ENCODE results near the gene BABAM2. TPM values are rescaled to one million over a fixed set of nuclear protein-coding genes. Genes with fewer than 3 reads are reported as not detected.

The BABAM2 gene
- total RNA-seq, 2 experiments from 2014 or later, result 19.7 to 33.2 TPM

DNA sequence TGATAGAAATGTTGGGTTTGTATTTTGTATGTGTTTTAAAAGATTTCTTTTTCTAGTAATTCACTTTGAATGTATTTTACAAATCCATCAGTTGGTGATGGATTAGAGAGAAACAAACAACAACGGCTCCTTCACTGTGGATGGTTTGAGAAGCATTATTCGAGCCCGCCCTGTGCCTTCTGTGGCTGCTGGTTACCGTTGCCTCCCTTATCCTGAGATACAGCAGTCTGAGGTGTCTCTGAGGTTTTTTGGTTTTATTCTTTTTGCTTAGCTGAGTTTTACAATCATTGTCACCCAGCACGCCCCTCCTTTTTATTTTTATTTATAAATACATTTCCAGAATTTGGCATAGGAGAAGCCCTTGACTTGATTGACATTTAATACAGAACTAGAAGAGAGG lies 168.3 kb downstream of the BABAM2 start:
- ChIA-PET CTCF (ENCODE audit: unreplicated experiment) (no interaction called here), POLR2A (no interaction called here)
- Histone ChIP-seq H3K9me2 (ENCODE audit: insufficient read depth, low read length) (no peaks in the 10 kb centered on the region), H3K36me3 (ENCODE audit: insufficient read depth, low read length) (no peaks in the 10 kb centered on the region), H3K79me2 (ENCODE audit: insufficient read depth, low read depth, low read length) (no peaks in the 10 kb centered on the region), H3K4me3 (ENCODE audit: low read depth, low read length, poor library complexity, severe bottlenecking) (no peak overlapping the region), H2AFZ (ENCODE audit: low read length) (no peak overlapping the region), H4K20me1 (ENCODE audit: insufficient read depth, low read length) (no peaks in the 10 kb centered on the region), H3K4me2 (ENCODE audit: low read length) (no peak overlapping the region), H3K9me3 (ENCODE audit: low read length) (no peaks in the 10 kb centered on the region), H3K27ac (ENCODE audit: low read depth, low read length, poor library complexity, severe bottlenecking) (no peak overlapping the region), H3K4me1 (ENCODE audit: insufficient read depth, low read length, poor library complexity, severe bottlenecking) (no peaks in the 10 kb centered on the region)
- intact Hi-C loops (cut with micrococcal nuclease; ENCODE audit: unreplicated experiment), result no loop called here
- DNase-seq (ENCODE audit: low spot score), result no peak
- BruUV-seq (replicated peaks), result no TSS peak
- no peak for TF ChIP-seq EZH2phosphoT487 (IDR thresholded peaks at IDR 0.05; ENCODE audit: borderline replicate concordance, low read depth, low read length)
- TF ChIP-seq, protein P1, sequence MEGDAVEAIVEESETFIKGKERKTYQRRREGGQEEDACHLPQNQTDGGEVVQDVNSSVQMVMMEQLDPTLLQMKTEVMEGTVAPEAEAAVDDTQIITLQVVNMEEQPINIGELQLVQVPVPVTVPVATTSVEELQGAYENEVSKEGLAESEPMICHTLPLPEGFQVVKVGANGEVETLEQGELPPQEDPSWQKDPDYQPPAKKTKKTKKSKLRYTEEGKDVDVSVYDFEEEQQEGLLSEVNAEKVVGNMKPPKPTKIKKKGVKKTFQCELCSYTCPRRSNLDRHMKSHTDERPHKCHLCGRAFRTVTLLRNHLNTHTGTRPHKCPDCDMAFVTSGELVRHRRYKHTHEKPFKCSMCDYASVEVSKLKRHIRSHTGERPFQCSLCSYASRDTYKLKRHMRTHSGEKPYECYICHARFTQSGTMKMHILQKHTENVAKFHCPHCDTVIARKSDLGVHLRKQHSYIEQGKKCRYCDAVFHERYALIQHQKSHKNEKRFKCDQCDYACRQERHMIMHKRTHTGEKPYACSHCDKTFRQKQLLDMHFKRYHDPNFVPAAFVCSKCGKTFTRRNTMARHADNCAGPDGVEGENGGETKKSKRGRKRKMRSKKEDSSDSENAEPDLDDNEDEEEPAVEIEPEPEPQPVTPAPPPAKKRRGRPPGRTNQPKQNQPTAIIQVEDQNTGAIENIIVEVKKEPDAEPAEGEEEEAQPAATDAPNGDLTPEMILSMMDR (conservative IDR thresholded peaks at IDR 0.05; ENCODE audit: low read length), result no peak

DNA sequence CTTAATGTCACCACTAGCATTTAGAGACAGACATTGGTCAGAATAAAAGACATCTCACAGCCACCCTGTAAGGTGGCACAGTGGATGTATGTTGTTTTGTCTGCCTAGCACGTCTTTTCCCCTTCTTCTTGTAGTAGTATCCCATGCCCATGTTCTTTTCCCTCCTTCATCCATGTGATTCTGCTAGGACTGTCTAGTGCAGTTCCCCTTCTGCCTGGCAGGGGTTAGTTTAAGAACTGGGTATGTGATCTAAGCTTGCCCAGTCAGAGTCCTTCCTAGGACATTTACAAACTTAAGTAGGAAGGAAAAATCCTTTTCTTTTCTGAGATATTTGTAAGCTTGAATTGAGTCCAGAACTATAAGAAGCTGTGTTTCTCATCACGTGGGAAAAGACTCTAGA lies 172.3 kb downstream of the BABAM2 start:
- TF ChIP-seq, protein P1 (conservative IDR thresholded peaks at IDR 0.05; ENCODE audit: low read length), result no peak
- no peak for TF ChIP-seq EZH2phosphoT487 (IDR thresholded peaks at IDR 0.05; ENCODE audit: borderline replicate concordance, low read depth, low read length)
- DNase-seq (ENCODE audit: low spot score), result no peak
- H3K79me2 ChIP-seq (ENCODE audit: insufficient read depth, low read depth, low read length), result no peaks in the 10 kb centered on the region
- no peaks in the 10 kb centered on the region for H3K36me3 ChIP-seq (ENCODE audit: insufficient read depth, low read length)
- no peaks in the 10 kb centered on the region for H3K9me3 ChIP-seq (ENCODE audit: low read length)
- no peaks in the 10 kb centered on the region for H4K20me1 ChIP-seq (ENCODE audit: insufficient read depth, low read length)
- intact Hi-C loops (cut with micrococcal nuclease; ENCODE audit: unreplicated experiment), result no loop called here
- H3K9me2 ChIP-seq (ENCODE audit: insufficient read depth, low read length), result no peaks in the 10 kb centered on the region
- no peak overlapping the region for H3K4me3 ChIP-seq (ENCODE audit: low read depth, low read length, poor library complexity, severe bottlenecking)
- ChIA-PET POLR2A (interaction anchor here (0.7 kb wide), 1 partner anchor 201 kb away, joined by 3 read pairs; no protein-coding TSS in a partner anchor), CTCF (ENCODE audit: unreplicated experiment) (no interaction called here)
- no peak overlapping the region for H3K27ac ChIP-seq (ENCODE audit: low read depth, low read length, poor library complexity, severe bottlenecking)
- no peaks in the 10 kb centered on the region for H3K4me1 ChIP-seq (ENCODE audit: insufficient read depth, low read length, poor library complexity, severe bottlenecking)
- no TSS peak for BruUV-seq (replicated peaks)
- no peak overlapping the region for H3K4me2 ChIP-seq (ENCODE audit: low read length)
- no peak overlapping the region for H2AFZ ChIP-seq (ENCODE audit: low read length)

DNA sequence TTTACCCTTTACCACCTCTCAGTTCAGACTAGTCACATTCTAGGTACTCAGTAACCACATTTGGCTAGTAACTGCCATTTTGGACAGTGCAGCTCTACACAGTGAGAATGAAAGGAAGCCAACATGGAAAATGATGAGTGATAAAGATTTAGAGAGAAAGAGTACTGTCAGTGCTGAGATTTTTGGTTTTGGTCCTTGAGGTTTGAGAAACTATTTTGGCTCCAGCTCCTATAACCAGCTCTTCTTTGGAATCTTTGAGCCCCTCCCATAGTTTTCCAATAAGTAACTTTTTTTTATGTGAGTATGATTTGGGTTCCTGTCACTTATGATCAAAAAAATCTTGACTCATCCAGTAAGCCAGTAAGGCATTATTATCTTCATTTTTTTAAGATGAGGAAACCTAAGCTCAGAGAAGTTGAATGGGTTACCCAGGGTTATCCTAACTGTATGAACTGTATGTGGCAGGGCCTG lies 173.0 kb downstream of the BABAM2 start:
- intact Hi-C loops (cut with micrococcal nuclease; ENCODE audit: unreplicated experiment), result no loop called here
- no peak overlapping the region for H3K27ac ChIP-seq (ENCODE audit: low read depth, low read length, poor library complexity, severe bottlenecking)
- no peaks in the 10 kb centered on the region for H3K9me3 ChIP-seq (ENCODE audit: low read length)
- H3K36me3 ChIP-seq (ENCODE audit: insufficient read depth, low read length), result no peaks in the 10 kb centered on the region
- CTCF ChIA-PET (ENCODE audit: unreplicated experiment), result no interaction called here
- H3K9me2 ChIP-seq (ENCODE audit: insufficient read depth, low read length), result no peaks in the 10 kb centered on the region
- BruUV-seq (replicated peaks), result no TSS peak
- POLR2A ChIA-PET, result no interaction called here
- DNase-seq (ENCODE audit: low spot score), result no peak
- no peak overlapping the region for H3K4me3 ChIP-seq (ENCODE audit: low read depth, low read length, poor library complexity, severe bottlenecking)
- H3K79me2 ChIP-seq (ENCODE audit: insufficient read depth, low read depth, low read length), result no peaks in the 10 kb centered on the region
- H3K4me1 ChIP-seq (ENCODE audit: insufficient read depth, low read length, poor library complexity, severe bottlenecking), result no peaks in the 10 kb centered on the region
- no peaks in the 10 kb centered on the region for H4K20me1 ChIP-seq (ENCODE audit: insufficient read depth, low read length)
- TF ChIP-seq EZH2phosphoT487 (IDR thresholded peaks at IDR 0.05; ENCODE audit: borderline replicate concordance, low read depth, low read length), result no peak
- TF ChIP-seq, protein P1 (conservative IDR thresholded peaks at IDR 0.05; ENCODE audit: low read length), result no peak
- no peak overlapping the region for H2AFZ ChIP-seq (ENCODE audit: low read length)
- H3K4me2 ChIP-seq (ENCODE audit: low read length), result no peak overlapping the region
